CD4-positive, alpha-beta T cell (primary cell): ENCODE measurements around the gene HOOK2. TPM values are rescaled to one million over a fixed set of nuclear protein-coding genes. Genes with fewer than 3 reads are reported as not detected.

Experiments
- ATAC-seq: fragments of 200-7000 bp; cut with Tn5 transposase; one replicate; pipeline ENCODE4 v1.10.0; 2022; ENCODE audit warnings: mild to moderate bottlenecking; ENCODE audit not compliant: poor library complexity
- CTCF ChIA-PET: fragments of 350-600 bp; sonication (Branson Sonifier 250); formaldehyde crosslinking; loops from one replicate; lab custom pipeline; 2021; ENCODE audit warnings: antibody characterized with exemption, inconsistent platforms; lab: Charles Lee
- POLR2A ChIA-PET: fragments of 350-600 bp; sonication (Branson Sonifier 250); formaldehyde crosslinking; loops from one replicate; lab custom pipeline; 2021; ENCODE audit warnings: antibody characterized with exemption, inconsistent platforms; lab: Charles Lee
- DNase-seq, 14 experiments: peaks; one replicate each; pipeline ENCODE4 v3.0.0-alpha.2; 2013 to 2020; ENCODE audit warnings: mixed read lengths in 2 of 14
- H3K27ac ChIP-seq, 2 donors: one replicate each; pipeline versions ENCODE4 v1.5.1 to v1.7.0; 2013; ENCODE audit warnings: low read length in 2 of 2, low read depth in 1 of 2, mild to moderate bottlenecking in 1 of 2
- H3K27me3 ChIP-seq, 2 experiments: 1 replicate in 1 of 2; 2 replicates in 1 of 2; pipeline versions ENCODE4 v1.6.1 to v1.7.0; 2013; ENCODE audit warnings: low read length in 2 of 2, control low read depth in 1 of 2, mild to moderate bottlenecking in 1 of 2, moderate library complexity in 1 of 2; ENCODE audit not compliant: insufficient read depth in 2 of 2, control insufficient read depth in 1 of 2
- H3K36me3 ChIP-seq: one replicate; pipeline ENCODE4 v1.6.1; 2013; ENCODE audit warnings: low read length, control low read depth; ENCODE audit not compliant: insufficient read depth
- H3K4me1 ChIP-seq: one replicate; pipeline ENCODE4 v1.6.1; 2013; ENCODE audit warnings: low read length, control low read depth; ENCODE audit not compliant: insufficient read depth
- H3K4me3 ChIP-seq: one replicate; pipeline ENCODE4 v1.5.1; 2013; ENCODE audit warnings: mild to moderate bottlenecking, low read length, moderate library complexity
- H3K9me3 ChIP-seq, 2 experiments: 1 replicate in 1 of 2; 2 replicates in 1 of 2; pipeline versions ENCODE4 v1.6.1 to v1.7.0; 2013; ENCODE audit warnings: low read length in 2 of 2, mild to moderate bottlenecking in 2 of 2, control low read depth in 1 of 2, moderate library complexity in 1 of 2; ENCODE audit not compliant: control insufficient read depth in 1 of 2, insufficient read depth in 1 of 2
- H3K27ac Mint-ChIP-seq: one replicate; pipeline ENCODE4 v1.8.0; 2020; ENCODE audit warnings: mixed read lengths
- H3K27me3 Mint-ChIP-seq: one replicate; pipeline ENCODE4 v1.8.0; 2021; ENCODE audit warnings: mixed read lengths
- H3K36me3 Mint-ChIP-seq: one replicate; pipeline ENCODE4 v1.8.0; 2021; ENCODE audit warnings: low read depth, mixed read lengths
- H3K4me1 Mint-ChIP-seq: one replicate; pipeline ENCODE4 v1.8.0; 2021; ENCODE audit warnings: low read depth, mixed read lengths
- H3K4me3 Mint-ChIP-seq: one replicate; pipeline ENCODE4 v1.8.0; 2020; ENCODE audit warnings: mild to moderate bottlenecking, mixed read lengths
- H3K9me3 Mint-ChIP-seq: one replicate; pipeline ENCODE4 v1.8.0; 2020; ENCODE audit warnings: mixed read lengths
- CTCF ChIP-seq: fragments of 200-600 bp; IDR thresholded peaks from one replicate; pipeline ENCODE4 v1.8.0; 2022; ENCODE audit warnings: antibody characterized with exemption, mild to moderate bottlenecking
- intact Hi-C, 2 experiments: fragments of 100-400 bp; cut with DNase I in 1 of 2; cut with micrococcal nuclease in 1 of 2; formaldehyde crosslinking; loops; one replicate each; pipeline versions ENCODE4 v1.15.1 to v1.9.0; 2023 to 2025; cut with DNase I, micrococcal nuclease
- total RNA-seq, 174 experiments: library from RNA in 2 of 174; stranded (reverse) in 2 of 174; gene quantifications; one replicate each; pipeline ENCODE4 v1.2.3 and lab custom pipeline; 2021 to 2026

HOOK2 gene
- total RNA-seq, 2 experiments from 2014 or later = 14.8 to 17.0 TPM

GRCh38 chr19:12802267-12803106 lies 27.1 kb upstream of the HOOK2 start:
- TF ChIP-seq CTCF = no peak
- peak overlapping the region; percentile 91 for H3K4me3 Mint-ChIP-seq
- Histone ChIP-seq H3K4me1 (peaks cover 43% of the 10 kb centered on the region), H3K27me3 (no peaks in the 10 kb centered on the region), H3K36me3 (peaks cover 18% of the 10 kb centered on the region), H3K4me3 (peak overlapping the region; percentile 99), H3K27ac (no peak overlapping the region), H3K9me3 (no peaks in the 10 kb centered on the region)
- intact Hi-C loops = loop anchor here in 1 of 2 experiments (10.0 kb wide), 1 partner anchor 132 kb away; the partner anchor contains the start of genes CALR and FARSA
- ChIA-PET POLR2A (interaction anchor here (1.0 to 4.2 kb wide), 5 partner anchors 11 to 68 kb away, joined by 4 to 40 read pairs (median 5); partner anchors contain the start of genes JUNB and TRIR), CTCF (interaction anchor here (1.1 to 2.6 kb wide), 5 partner anchors 25 to 45 kb away, joined by 3 to 12 read pairs (median 4); no protein-coding TSS in a partner anchor)
- no peaks in the 10 kb centered on the region for H3K9me3 Mint-ChIP-seq
- peaks cover 17% of the 10 kb centered on the region for H3K36me3 Mint-ChIP-seq
- DNase-seq (no peak), ATAC-seq (peak; percentile 11)
- H3K4me1 Mint-ChIP-seq = peaks cover 32% of the 10 kb centered on the region
- no peaks in the 10 kb centered on the region for H3K27me3 Mint-ChIP-seq
- H3K27ac Mint-ChIP-seq = peak overlapping the region; percentile 37

DNA sequence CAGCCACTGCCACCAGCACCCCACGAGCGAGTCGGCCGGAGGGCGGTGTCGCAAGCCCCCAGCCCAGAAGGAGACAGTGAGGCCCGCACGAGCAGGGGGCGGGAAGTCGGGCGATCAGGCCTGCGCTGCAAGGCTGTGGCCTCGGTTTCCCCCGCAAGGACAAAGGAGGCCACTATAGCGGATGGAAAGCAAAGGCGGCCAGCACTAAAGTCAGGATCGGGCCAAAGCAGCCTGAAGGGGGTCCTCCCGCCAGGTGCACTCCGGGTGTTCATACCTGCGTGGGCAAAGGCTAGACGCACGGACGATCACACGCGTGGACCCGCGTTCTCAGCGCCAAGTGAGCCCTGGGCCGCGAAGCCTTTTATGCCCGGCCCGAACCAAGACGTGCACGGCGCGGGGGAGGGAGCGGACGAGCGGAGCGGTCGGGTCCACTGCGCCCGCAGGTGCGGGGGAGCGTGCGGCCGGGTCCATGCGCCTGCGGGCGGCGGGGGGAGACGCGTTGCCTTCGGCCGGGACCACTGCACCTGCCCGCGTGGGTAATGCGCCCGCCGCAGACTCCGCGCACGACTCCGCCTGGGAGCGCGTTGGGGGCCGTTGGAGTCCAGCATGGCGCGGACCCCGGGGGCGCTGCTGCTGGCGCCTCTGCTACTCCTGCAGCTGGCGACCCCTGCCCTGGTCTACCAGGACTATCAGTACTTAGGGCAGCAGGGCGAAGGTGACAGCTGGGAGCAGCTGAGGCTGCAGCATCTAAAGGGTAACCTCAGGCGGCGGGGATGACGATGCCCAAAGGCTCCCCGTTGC lies 26.3 kb upstream of the HOOK2 start, which contains the start of the genes PRDX2 and THSD8:
Gene PRDX2 (minus strand): TSS at position 335 of the 801 bp plus-strand sequence. CDS start 539 bp downstream, outside the sequence.
Gene THSD8 (plus strand): TSS at position 604 of the 801 bp plus-strand sequence. CDS start 3 bp downstream, at position 607.
- POLR2A ChIA-PET = interaction anchor here (1.0 to 4.2 kb wide), 5 partner anchors 10 to 68 kb away, joined by 4 to 40 read pairs (median 5); partner anchors contain the start of genes JUNB and TRIR
- no peak for TF ChIP-seq CTCF

More for the DNA sequence above, 26.3 kb upstream of the HOOK2 start, which contains the start of the genes PRDX2 and THSD8:
- CTCF ChIA-PET = interaction anchor here (0.7 to 2.6 kb wide), 5 partner anchors 24 to 45 kb away, joined by 3 to 12 read pairs (median 3); no protein-coding TSS in a partner anchor
- no peaks in the 10 kb centered on the region for H3K9me3 Mint-ChIP-seq
- intact Hi-C loops = loop anchor here in 1 of 2 experiments (10.0 kb wide), 1 partner anchor 133 kb away; the partner anchor contains the start of genes CALR and FARSA
- peak within 1 kb of the TSS; percentile 99 for H3K4me3 ChIP-seq
- ATAC-seq (peak; percentile 55), DNase-seq (peak; percentile 46 to 87 (median 77))
- H3K36me3 Mint-ChIP-seq = peaks cover 18% of the 10 kb centered on the region
- H3K27ac ChIP-seq = peak within 1 kb of the TSS; percentile 36 to 64
- no peaks in the 10 kb centered on the region for H3K27me3 Mint-ChIP-seq
- peak within 1 kb of the TSS; percentile 61 for H3K27ac Mint-ChIP-seq
- peaks cover 28% of the 10 kb centered on the region for H3K4me1 Mint-ChIP-seq
- peaks cover 38% of the 10 kb centered on the region for H3K4me1 ChIP-seq
- H3K9me3 ChIP-seq = no peaks in the 10 kb centered on the region
- peak within 1 kb of the TSS; percentile 91 for H3K4me3 Mint-ChIP-seq
- H3K36me3 ChIP-seq = peaks cover 22% of the 10 kb centered on the region
- H3K27me3 ChIP-seq = no peaks in the 10 kb centered on the region
